IMR-90 (cell line): ENCODE data around the gene VWA7.

Source experiments
- BHLHE40 ChIP-seq: fragments of 150-350 bp; IDR thresholded peaks from 2 replicates; pipeline ENCODE4 v1.6.1; 2016; ENCODE audit warnings: mild to moderate bottlenecking, low read depth, low read length
- CEBPB ChIP-seq: IDR thresholded peaks from 2 replicates; pipeline ENCODE4 v1.6.1; 2012; ENCODE audit warnings: low read depth, low read length, improper control_type of control experiment
- CHD1 ChIP-seq: IDR thresholded peaks from 2 replicates; pipeline ENCODE4 v1.6.1; 2012; ENCODE audit warnings: low read depth, low read length, improper control_type of control experiment
- FOS ChIP-seq: fragments of 150-350 bp; IDR thresholded peaks from 2 replicates; pipeline ENCODE4 v1.6.1; 2016; ENCODE audit warnings: low read depth, low read length
- MAFK ChIP-seq: IDR thresholded peaks from 2 replicates; pipeline ENCODE4 v1.6.1; 2012; ENCODE audit warnings: low read depth, low read length, improper control_type of control experiment
- MXI1 ChIP-seq: IDR thresholded peaks from 2 replicates; pipeline ENCODE4 v1.6.1; 2012; ENCODE audit warnings: low read depth, mild to moderate bottlenecking, low read length, moderate library complexity, borderline replicate concordance
- POLR2A ChIP-seq: IDR thresholded peaks from 2 replicates; pipeline ENCODE4 v1.6.1; 2012; ENCODE audit warnings: mild to moderate bottlenecking, low read depth, low read length
- RAD21 ChIP-seq: IDR thresholded peaks from 2 replicates; pipeline ENCODE4 v1.6.1; 2012; ENCODE audit warnings: low read length, improper control_type of control experiment
- RCOR1 ChIP-seq: IDR thresholded peaks from 2 replicates; pipeline ENCODE4 v1.6.1; 2012; ENCODE audit warnings: mild to moderate bottlenecking, low read length, improper control_type of control experiment; ENCODE audit not compliant: insufficient replicate concordance
- RFX5 ChIP-seq: IDR thresholded peaks from 2 replicates; pipeline ENCODE4 v1.8.0; 2012; ENCODE audit warnings: low read depth, mild to moderate bottlenecking, low read length, moderate library complexity
- SMC3 ChIP-seq: fragments of 150-350 bp; IDR thresholded peaks from 2 replicates; pipeline ENCODE4 v1.6.1; 2016; ENCODE audit warnings: low read depth, mild to moderate bottlenecking, antibody characterized with exemption, low read length, moderate library complexity
- TF ChIP-seq, protein P1 (sequence below): fragments of 150-350 bp; IDR thresholded peaks from 2 replicates; pipeline ENCODE4 v1.6.1; 2016; ENCODE audit warnings: low read depth, mild to moderate bottlenecking, low read length, moderate library complexity, borderline replicate concordance
- TF ChIP-seq, protein P2 (sequence below): conservative IDR thresholded peaks from 2 replicates; pipeline ENCODE4 v1.5.1; 2012; ENCODE audit warnings: mild to moderate bottlenecking, low read depth, low read length, improper control_type of control experiment

DNA sequence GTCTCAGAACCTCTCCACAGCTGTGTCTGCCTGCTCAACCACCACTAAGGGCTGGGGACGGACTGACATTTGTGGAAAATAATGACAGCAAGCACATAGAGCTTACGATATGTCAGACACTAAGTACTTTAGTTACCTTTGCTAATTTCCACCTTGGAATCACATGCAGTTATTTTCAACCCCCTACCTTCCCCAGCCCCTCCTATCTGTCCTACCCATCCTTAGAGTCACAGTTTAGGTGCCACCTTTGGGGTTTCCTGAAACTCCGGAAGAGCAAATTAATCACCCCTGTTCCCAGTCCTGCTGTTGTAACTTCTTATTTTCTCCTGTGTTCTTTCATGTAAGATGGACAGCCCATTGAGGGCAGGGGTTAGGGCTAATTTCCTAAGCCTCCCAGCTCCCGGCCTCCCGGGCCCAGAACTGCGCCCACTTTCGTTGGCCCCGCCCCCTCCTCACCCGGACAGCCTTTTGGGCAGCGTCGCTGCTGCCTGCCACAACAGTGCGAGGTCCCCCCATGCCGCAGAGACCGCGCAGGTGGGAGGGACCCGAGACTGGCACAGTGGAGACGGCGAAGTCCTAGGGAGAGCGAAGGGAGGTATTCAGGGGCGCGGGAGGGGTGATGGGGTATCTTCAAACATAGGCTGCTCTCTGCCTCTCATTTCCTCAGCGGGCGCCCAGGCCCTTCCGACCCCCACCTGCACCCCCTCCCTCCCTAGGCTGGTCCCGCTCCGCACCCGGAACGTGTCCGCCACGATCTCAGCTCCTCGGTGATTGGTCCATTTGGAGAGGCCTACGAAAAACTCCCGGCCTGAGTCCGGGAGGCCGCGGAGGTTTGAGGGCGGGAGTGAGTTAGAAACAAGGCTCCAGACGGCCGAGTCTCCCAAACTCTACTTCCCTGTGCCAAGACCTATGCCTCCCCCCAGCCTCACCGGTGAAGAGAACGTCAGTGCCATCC lies 49.1 kb downstream of the VWA7 start:
- TF ChIP-seq, protein P1, sequence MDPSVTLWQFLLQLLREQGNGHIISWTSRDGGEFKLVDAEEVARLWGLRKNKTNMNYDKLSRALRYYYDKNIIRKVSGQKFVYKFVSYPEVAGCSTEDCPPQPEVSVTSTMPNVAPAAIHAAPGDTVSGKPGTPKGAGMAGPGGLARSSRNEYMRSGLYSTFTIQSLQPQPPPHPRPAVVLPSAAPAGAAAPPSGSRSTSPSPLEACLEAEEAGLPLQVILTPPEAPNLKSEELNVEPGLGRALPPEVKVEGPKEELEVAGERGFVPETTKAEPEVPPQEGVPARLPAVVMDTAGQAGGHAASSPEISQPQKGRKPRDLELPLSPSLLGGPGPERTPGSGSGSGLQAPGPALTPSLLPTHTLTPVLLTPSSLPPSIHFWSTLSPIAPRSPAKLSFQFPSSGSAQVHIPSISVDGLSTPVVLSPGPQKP: no peak
- TF ChIP-seq, protein P2, sequence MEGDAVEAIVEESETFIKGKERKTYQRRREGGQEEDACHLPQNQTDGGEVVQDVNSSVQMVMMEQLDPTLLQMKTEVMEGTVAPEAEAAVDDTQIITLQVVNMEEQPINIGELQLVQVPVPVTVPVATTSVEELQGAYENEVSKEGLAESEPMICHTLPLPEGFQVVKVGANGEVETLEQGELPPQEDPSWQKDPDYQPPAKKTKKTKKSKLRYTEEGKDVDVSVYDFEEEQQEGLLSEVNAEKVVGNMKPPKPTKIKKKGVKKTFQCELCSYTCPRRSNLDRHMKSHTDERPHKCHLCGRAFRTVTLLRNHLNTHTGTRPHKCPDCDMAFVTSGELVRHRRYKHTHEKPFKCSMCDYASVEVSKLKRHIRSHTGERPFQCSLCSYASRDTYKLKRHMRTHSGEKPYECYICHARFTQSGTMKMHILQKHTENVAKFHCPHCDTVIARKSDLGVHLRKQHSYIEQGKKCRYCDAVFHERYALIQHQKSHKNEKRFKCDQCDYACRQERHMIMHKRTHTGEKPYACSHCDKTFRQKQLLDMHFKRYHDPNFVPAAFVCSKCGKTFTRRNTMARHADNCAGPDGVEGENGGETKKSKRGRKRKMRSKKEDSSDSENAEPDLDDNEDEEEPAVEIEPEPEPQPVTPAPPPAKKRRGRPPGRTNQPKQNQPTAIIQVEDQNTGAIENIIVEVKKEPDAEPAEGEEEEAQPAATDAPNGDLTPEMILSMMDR: no peak
- TF ChIP-seq RFX5 (no peak), RAD21 (no peak), BHLHE40 (no peak), POLR2A (no peak), SMC3 (no peak), RCOR1 (no peak), CEBPB (no peak), CHD1 (no peak), MAFK (no peak), MXI1 (no peak), FOS (no peak)
